Neural progenitor cell (in vitro differentiated cells): ENCODE data around the gene PROSER3. TPM values are rescaled to one million over a fixed set of nuclear protein-coding genes. Genes with fewer than 3 reads are reported as not detected.

Experiments
- DNase-seq: peaks from one replicate; pipeline ENCODE4 v3.0.0-alpha.2; 2016; ENCODE audit warnings: low spot score
- H2AFZ ChIP-seq: fragments of 200-600 bp; sonication (generic); replicated peaks from 2 replicates; pipeline ENCODE4 v1.6.1; 2016; ENCODE audit warnings: antibody characterized with exemption
- H3F3A ChIP-seq: fragments of 200-600 bp; sonication (generic); 2 replicates; pipeline ENCODE4 v1.6.1; 2016; ENCODE audit warnings: antibody characterized with exemption, low read depth
- H3K27ac ChIP-seq: fragments of 200-600 bp; sonication (generic); 2 replicates; pipeline ENCODE4 v1.5.1; 2016; ENCODE audit warnings: mild to moderate bottlenecking
- H3K27me3 ChIP-seq: fragments of 200-600 bp; sonication (generic); 2 replicates; pipeline ENCODE4 v1.6.1; 2016; ENCODE audit warnings: mild to moderate bottlenecking, moderate library complexity
- H3K36me3 ChIP-seq: fragments of 200-600 bp; sonication (generic); 2 replicates; pipeline ENCODE4 v1.5.1; 2016
- H3K4me1 ChIP-seq: fragments of 200-600 bp; sonication (generic); 2 replicates; pipeline ENCODE4 v1.6.1; 2016; ENCODE audit warnings: mixed run types
- H3K4me2 ChIP-seq: fragments of 200-600 bp; sonication (generic); 2 replicates; pipeline ENCODE4 v1.6.1; 2016
- H3K4me3 ChIP-seq: fragments of 200-600 bp; sonication (generic); 2 replicates; pipeline ENCODE4 v1.5.1; 2016
- H3K79me2 ChIP-seq: fragments of 200-600 bp; sonication (generic); 2 replicates; pipeline ENCODE4 v1.6.1; 2016; ENCODE audit warnings: low read depth
- H3K9ac ChIP-seq: fragments of 200-600 bp; sonication (generic); 2 replicates; pipeline ENCODE4 v1.6.1; 2016
- H3K9me3 ChIP-seq: fragments of 200-600 bp; sonication (generic); 2 replicates; pipeline ENCODE4 v1.5.1; 2016; ENCODE audit warnings: low read depth
- H4K20me1 ChIP-seq: fragments of 200-600 bp; sonication (generic); 2 replicates; pipeline ENCODE4 v1.6.1; 2016; ENCODE audit warnings: low read depth
- H3K27ac Mint-ChIP-seq: 3 replicates; pipeline ENCODE4 v1.8.0; 2021; ENCODE audit warnings: mixed read lengths
- H3K27me3 Mint-ChIP-seq: 2 replicates; pipeline ENCODE4 v1.8.0; 2022; ENCODE audit warnings: low read depth, mild to moderate bottlenecking, inconsistent platforms, moderate library complexity, mixed read lengths; ENCODE audit not compliant: insufficient read depth
- H3K36me3 Mint-ChIP-seq: 3 replicates; pipeline ENCODE4 v1.8.0; 2021; ENCODE audit warnings: mixed read lengths
- H3K4me1 Mint-ChIP-seq: 3 replicates; pipeline ENCODE4 v1.8.0; 2021; ENCODE audit warnings: mixed read lengths
- H3K4me3 Mint-ChIP-seq: 3 replicates; pipeline ENCODE4 v1.8.0; 2021; ENCODE audit warnings: mild to moderate bottlenecking, moderate library complexity, mixed read lengths
- H3K9me3 Mint-ChIP-seq: 3 replicates; pipeline ENCODE4 v1.8.0; 2020; ENCODE audit warnings: mixed read lengths
- EZH2 ChIP-seq: fragments of 200-600 bp; sonication (generic); IDR thresholded peaks from 2 replicates; pipeline ENCODE4 v1.6.1; 2017; ENCODE audit warnings: antibody characterized with exemption, mild to moderate bottlenecking, moderate library complexity
- EZH2phosphoT487 ChIP-seq: fragments of 200-600 bp; sonication (generic); IDR thresholded peaks from 2 replicates; pipeline ENCODE4 v1.6.1; 2017; ENCODE audit warnings: antibody characterized with exemption
- total RNA-seq: library from RNA; depleted of rRNA; stranded (reverse); fragments of >200 nt; gene quantifications from 2 replicates; pipeline ENCODE4 v1.2.3, GENCODE V29; 2015; ENCODE audit warnings: low replicate concordance
- TF ChIP-seq, protein P1 (sequence below): fragments of 200-600 bp; sonication (generic); IDR thresholded peaks from 2 replicates; pipeline ENCODE4 v1.5.1; 2017; ENCODE audit warnings: antibody characterized with exemption, mild to moderate bottlenecking

The PROSER3 gene
- total RNA-seq, 1 donor from 2014 or later = 7.1 TPM

DNA sequence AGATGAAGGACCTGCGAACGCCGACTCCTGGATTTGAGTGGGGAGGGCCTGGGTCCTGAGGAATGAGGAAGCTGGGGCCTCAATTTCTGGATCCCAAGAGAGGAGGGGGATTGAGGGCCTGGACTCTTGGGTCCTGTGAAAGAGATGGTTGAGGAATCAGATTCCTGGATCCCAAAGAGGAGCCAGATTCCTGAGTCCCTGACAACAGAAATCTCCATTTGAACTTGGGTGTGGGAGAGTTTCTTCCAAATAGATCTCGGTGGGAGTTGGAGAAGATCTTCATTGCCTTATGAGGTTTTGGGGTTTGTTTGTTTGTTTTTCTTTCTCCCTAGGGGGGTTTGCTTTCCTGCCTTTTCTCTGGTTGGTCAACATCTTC lies 11.9 kb upstream of the PROSER3 start:
- DNase-seq = no peak
- Histone ChIP-seq H3K27me3 (no peaks in the 10 kb centered on the region), H2AFZ (no peak overlapping the region), H3K9me3 (no peaks in the 10 kb centered on the region), H3F3A (peaks cover 30% of the 10 kb centered on the region), H3K4me3 (peak overlapping the region; percentile 87), H3K9ac (peak overlapping the region; percentile 68), H3K36me3 (no peaks in the 10 kb centered on the region), H4K20me1 (no peaks in the 10 kb centered on the region), H3K79me2 (peaks cover 13% of the 10 kb centered on the region), H3K27ac (no peak overlapping the region), H3K4me1 (peaks cover 5% of the 10 kb centered on the region), H3K4me2 (peak overlapping the region; percentile 88)
- TF ChIP-seq, protein P1, sequence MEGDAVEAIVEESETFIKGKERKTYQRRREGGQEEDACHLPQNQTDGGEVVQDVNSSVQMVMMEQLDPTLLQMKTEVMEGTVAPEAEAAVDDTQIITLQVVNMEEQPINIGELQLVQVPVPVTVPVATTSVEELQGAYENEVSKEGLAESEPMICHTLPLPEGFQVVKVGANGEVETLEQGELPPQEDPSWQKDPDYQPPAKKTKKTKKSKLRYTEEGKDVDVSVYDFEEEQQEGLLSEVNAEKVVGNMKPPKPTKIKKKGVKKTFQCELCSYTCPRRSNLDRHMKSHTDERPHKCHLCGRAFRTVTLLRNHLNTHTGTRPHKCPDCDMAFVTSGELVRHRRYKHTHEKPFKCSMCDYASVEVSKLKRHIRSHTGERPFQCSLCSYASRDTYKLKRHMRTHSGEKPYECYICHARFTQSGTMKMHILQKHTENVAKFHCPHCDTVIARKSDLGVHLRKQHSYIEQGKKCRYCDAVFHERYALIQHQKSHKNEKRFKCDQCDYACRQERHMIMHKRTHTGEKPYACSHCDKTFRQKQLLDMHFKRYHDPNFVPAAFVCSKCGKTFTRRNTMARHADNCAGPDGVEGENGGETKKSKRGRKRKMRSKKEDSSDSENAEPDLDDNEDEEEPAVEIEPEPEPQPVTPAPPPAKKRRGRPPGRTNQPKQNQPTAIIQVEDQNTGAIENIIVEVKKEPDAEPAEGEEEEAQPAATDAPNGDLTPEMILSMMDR = no peak
- TF ChIP-seq EZH2phosphoT487 (no peak), EZH2 (no peak)
- Mint-ChIP-seq H3K27ac (peak overlapping the region; percentile 94), H3K27me3 (peaks cover 10% of the 10 kb centered on the region), H3K4me1 (peaks cover 42% of the 10 kb centered on the region), H3K36me3 (peaks cover 3% of the 10 kb centered on the region), H3K9me3 (no peaks in the 10 kb centered on the region), H3K4me3 (peak overlapping the region; percentile 96)

DNA sequence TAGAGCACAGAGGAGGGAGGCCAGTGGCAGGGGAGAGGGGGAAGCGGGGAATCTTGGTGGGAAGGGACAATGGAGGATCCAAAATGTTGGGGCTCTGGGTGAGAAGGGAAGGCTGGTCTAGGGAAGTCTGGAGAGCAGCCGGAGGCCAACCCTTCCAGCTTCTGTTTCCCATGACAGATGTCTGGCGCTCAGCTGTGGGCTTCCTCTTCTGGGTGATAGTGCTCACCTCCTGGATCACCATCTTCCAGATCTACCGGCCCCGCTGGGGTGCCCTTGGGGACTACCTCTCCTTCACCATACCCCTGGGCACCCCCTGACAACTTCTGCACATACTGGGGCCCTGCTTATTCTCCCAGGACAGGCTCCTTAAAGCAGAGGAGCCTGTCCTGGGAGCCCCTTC lies 11.4 kb upstream of the PROSER3 start:
- no peaks in the 10 kb centered on the region for H4K20me1 ChIP-seq

DNA sequence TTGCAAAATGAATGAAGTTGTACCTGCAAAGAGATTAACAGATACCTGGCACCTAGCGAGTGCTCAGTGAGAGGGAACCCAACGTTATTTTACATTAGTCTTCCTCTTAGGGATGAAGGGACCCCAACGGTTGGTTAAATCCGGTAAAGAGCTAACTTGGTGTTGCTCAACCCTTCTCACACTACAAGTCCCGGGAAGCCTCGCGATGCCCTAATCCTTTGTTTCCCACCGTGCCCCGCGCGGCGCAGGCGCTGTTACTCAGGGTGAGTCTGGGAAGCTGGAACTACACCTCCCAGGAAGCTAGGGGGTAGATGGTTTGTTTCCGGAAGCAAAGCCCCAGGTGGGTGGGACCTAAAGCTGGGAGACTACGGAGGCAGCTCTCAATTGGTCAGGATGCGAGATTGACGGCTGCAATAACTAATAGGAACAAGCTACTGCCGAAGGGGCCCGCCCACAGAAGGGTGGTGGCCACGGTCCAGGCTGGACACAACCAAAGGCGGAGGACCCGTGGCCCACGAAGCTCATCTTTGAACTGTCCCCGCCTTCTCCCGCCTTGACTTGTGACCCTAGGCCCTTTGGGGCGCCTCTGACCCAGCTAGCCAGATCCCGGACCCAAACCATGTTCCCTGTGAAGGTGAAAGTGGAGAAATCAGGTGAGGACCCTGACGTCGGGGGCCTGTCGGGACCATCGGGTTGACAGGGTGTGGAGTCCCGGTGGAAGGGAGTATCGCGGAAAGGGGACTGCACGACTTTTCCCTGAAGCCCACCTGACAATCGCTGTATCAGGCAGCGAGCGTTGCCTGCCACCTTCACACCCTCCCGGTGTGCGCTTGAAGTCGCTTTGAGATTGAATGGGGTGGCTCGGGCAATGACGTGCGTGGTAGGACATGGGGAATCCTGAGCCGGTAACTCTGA lies 9.6 kb upstream of the PROSER3 start, which contains the start of gene LIN37:
LIN37 (plus strand) TSS at position 471 of the 915 bp plus-strand sequence; CDS start at position 620, 149 bp downstream.
- H3K27me3 ChIP-seq = no peaks in the 10 kb centered on the region
- Mint-ChIP-seq H3K36me3 (peaks cover 3% of the 10 kb centered on the region), H3K9me3 (no peaks in the 10 kb centered on the region), H3K27ac (peak within 1 kb of the TSS; percentile 42), H3K4me3 (peak within 1 kb of the TSS; percentile 96), H3K4me1 (peaks cover 34% of the 10 kb centered on the region), H3K27me3 (peaks cover 6% of the 10 kb centered on the region)
- H3K27ac ChIP-seq = no peak within 1 kb of the TSS
- H3K4me1 ChIP-seq = no peaks in the 10 kb centered on the region
- peak; percentile 99 for DNase-seq
- H3F3A ChIP-seq = peaks cover 14% of the 10 kb centered on the region
- TF ChIP-seq EZH2phosphoT487 (no peak), EZH2 (no peak)
- TF ChIP-seq, protein P1 = no peak
- peaks cover 13% of the 10 kb centered on the region for H3K79me2 ChIP-seq
- no peaks in the 10 kb centered on the region for H4K20me1 ChIP-seq
- peak within 1 kb of the TSS; percentile 21 for H3K9ac ChIP-seq
- H3K4me2 ChIP-seq = peak within 1 kb of the TSS; percentile 82
- H3K36me3 ChIP-seq = no peaks in the 10 kb centered on the region
- H3K4me3 ChIP-seq = peak within 1 kb of the TSS; percentile 76
- no peaks in the 10 kb centered on the region for H3K9me3 ChIP-seq
- peak within 1 kb of the TSS; percentile 78 for H2AFZ ChIP-seq

More for the DNA sequence above, 11.4 kb upstream of the PROSER3 start:
- no peak for TF ChIP-seq EZH2phosphoT487
- TF ChIP-seq EZH2 = no peak
- TF ChIP-seq, protein P1 = no peak
- no peak for DNase-seq
- H3K27me3 ChIP-seq = no peaks in the 10 kb centered on the region
- H2AFZ ChIP-seq = no peak overlapping the region
- H3K9ac ChIP-seq = peak overlapping the region; percentile 68
- Mint-ChIP-seq H3K27me3 (peaks cover 10% of the 10 kb centered on the region), H3K36me3 (peaks cover 3% of the 10 kb centered on the region), H3K27ac (peak overlapping the region; percentile 94), H3K4me1 (peaks cover 42% of the 10 kb centered on the region), H3K9me3 (no peaks in the 10 kb centered on the region), H3K4me3 (peak overlapping the region; percentile 96)
- peaks cover 25% of the 10 kb centered on the region for H3F3A ChIP-seq
- H3K4me1 ChIP-seq = peaks cover 3% of the 10 kb centered on the region
- H3K9me3 ChIP-seq = no peaks in the 10 kb centered on the region
- peaks cover 13% of the 10 kb centered on the region for H3K79me2 ChIP-seq
- no peaks in the 10 kb centered on the region for H3K36me3 ChIP-seq
- H3K27ac ChIP-seq = no peak overlapping the region
- peak overlapping the region; percentile 88 for H3K4me2 ChIP-seq
- H3K4me3 ChIP-seq = peak overlapping the region; percentile 87
